Measurements from ENCODE around the gene CRYBG3.

DNA sequence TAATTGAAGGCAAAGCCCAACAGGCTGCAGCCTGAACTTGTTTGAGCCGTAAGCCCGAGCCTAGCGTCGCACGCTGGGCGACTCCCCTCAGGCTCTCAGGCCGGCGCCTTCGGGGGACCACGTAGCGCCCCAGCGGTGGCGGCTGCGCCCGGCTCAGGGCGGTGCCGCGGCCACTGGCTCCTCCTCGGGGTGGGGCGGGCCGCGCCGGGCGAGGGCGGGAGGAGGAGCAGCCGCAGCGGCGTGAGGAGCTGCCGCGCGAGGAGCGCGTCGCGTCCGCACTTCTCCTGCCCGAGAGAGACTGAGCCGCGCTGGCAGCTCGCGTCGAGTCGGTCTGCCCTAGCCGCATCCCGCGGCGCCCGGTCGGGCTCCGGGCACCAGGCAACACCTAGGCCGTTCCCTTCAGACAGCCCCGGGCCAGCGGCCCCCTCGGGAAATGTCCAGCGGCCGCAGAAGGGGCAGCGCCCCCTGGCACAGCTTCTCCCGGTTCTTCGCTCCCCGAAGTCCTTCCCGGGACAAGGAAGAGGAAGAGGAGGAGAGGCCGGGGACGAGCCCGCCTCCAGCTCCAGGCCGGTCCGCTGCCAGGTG is at the start of gene CRYBG3:
- TF ChIP-seq, protein P1, sequence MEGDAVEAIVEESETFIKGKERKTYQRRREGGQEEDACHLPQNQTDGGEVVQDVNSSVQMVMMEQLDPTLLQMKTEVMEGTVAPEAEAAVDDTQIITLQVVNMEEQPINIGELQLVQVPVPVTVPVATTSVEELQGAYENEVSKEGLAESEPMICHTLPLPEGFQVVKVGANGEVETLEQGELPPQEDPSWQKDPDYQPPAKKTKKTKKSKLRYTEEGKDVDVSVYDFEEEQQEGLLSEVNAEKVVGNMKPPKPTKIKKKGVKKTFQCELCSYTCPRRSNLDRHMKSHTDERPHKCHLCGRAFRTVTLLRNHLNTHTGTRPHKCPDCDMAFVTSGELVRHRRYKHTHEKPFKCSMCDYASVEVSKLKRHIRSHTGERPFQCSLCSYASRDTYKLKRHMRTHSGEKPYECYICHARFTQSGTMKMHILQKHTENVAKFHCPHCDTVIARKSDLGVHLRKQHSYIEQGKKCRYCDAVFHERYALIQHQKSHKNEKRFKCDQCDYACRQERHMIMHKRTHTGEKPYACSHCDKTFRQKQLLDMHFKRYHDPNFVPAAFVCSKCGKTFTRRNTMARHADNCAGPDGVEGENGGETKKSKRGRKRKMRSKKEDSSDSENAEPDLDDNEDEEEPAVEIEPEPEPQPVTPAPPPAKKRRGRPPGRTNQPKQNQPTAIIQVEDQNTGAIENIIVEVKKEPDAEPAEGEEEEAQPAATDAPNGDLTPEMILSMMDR (IDR thresholded peaks at IDR 0.05) = peak in 2 of 4 experiments; percentile 6 to 45
- peak; percentile 89 to 92 for TF ChIP-seq POLR2A (IDR thresholded peaks at IDR 0.05)
